ENCODE results near the gene LNP1.

LNP1 gene

DNA sequence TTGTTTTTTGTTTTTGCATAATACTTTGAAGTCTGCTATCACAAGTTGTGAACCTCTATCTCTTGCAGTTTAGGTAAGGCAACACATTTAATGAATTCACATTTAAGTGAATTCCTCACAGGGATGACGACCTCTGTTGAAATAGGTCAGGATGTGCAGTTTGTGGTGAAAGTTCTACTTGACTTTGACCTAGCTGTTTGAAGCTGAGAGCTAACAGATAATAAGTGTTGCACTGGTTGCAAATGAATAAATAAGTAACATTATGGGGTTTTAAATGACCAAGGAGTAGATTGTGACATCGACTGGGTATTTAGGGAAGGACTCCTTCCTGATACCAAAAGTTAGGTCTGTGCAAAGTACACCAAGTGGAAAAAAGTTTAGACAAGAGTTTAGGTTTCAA lies 42.9 kb upstream of the LNP1 start:
- no peaks in the 10 kb centered on the region for H3K27me3 ChIP-seq (ENCODE audit: insufficient read depth, low read depth)
- H3K27ac ChIP-seq: no peak overlapping the region
- H2AFZ ChIP-seq (ENCODE audit: low read depth): no peak overlapping the region
- H4K20me1 ChIP-seq (ENCODE audit: insufficient read depth): no peaks in the 10 kb centered on the region
- H3K4me3 ChIP-seq (IDR thresholded peaks at IDR 0.05; ENCODE audit: insufficient read depth, low read depth, low read length): no peak overlapping the region
- H3K4me1 ChIP-seq (ENCODE audit: low read depth, poor library complexity, severe bottlenecking): peaks cover 6% of the 10 kb centered on the region
- no peak overlapping the region for H3K9ac ChIP-seq
- H3K36me3 ChIP-seq (ENCODE audit: insufficient read depth): no peaks in the 10 kb centered on the region
- H3K4me2 ChIP-seq: no peak overlapping the region
- TF ChIP-seq, protein P1, sequence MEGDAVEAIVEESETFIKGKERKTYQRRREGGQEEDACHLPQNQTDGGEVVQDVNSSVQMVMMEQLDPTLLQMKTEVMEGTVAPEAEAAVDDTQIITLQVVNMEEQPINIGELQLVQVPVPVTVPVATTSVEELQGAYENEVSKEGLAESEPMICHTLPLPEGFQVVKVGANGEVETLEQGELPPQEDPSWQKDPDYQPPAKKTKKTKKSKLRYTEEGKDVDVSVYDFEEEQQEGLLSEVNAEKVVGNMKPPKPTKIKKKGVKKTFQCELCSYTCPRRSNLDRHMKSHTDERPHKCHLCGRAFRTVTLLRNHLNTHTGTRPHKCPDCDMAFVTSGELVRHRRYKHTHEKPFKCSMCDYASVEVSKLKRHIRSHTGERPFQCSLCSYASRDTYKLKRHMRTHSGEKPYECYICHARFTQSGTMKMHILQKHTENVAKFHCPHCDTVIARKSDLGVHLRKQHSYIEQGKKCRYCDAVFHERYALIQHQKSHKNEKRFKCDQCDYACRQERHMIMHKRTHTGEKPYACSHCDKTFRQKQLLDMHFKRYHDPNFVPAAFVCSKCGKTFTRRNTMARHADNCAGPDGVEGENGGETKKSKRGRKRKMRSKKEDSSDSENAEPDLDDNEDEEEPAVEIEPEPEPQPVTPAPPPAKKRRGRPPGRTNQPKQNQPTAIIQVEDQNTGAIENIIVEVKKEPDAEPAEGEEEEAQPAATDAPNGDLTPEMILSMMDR (conservative IDR thresholded peaks at IDR 0.05; ENCODE audit: low read depth, low read length): no peak
- H3K79me2 ChIP-seq (ENCODE audit: insufficient read depth, low read depth): no peaks in the 10 kb centered on the region

DNA sequence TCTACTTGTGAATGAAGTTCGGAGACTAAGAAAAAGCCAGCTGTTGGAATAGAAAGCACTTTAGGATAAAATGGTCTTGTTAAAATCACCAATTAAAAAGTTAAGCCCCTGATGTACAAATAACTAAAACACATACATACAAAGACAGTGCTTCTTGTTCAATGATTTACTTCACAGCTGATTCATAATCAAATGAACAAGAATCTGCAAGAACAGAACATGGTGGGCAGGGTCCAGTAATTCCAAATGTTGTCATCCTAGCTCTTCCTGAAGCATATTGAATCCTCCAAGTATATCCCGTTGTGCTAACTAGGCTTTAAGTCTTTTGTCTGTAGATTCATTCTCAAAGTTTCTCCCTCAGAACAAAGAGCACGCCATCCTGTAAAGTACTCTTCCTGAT lies 42.3 kb upstream of the LNP1 start:
- Histone ChIP-seq H3K9ac (no peak overlapping the region), H3K79me2 (ENCODE audit: insufficient read depth, low read depth) (no peaks in the 10 kb centered on the region), H4K20me1 (ENCODE audit: insufficient read depth) (no peaks in the 10 kb centered on the region), H3K4me3 (IDR thresholded peaks at IDR 0.05; ENCODE audit: insufficient read depth, low read depth, low read length) (no peak overlapping the region), H2AFZ (ENCODE audit: low read depth) (no peak overlapping the region), H3K4me2 (no peak overlapping the region), H3K4me1 (ENCODE audit: low read depth, poor library complexity, severe bottlenecking) (peaks cover 6% of the 10 kb centered on the region), H3K27ac (no peak overlapping the region), H3K36me3 (ENCODE audit: insufficient read depth) (no peaks in the 10 kb centered on the region), H3K27me3 (ENCODE audit: insufficient read depth, low read depth) (no peaks in the 10 kb centered on the region)
- TF ChIP-seq, protein P1 (conservative IDR thresholded peaks at IDR 0.05; ENCODE audit: low read depth, low read length): no peak

DNA sequence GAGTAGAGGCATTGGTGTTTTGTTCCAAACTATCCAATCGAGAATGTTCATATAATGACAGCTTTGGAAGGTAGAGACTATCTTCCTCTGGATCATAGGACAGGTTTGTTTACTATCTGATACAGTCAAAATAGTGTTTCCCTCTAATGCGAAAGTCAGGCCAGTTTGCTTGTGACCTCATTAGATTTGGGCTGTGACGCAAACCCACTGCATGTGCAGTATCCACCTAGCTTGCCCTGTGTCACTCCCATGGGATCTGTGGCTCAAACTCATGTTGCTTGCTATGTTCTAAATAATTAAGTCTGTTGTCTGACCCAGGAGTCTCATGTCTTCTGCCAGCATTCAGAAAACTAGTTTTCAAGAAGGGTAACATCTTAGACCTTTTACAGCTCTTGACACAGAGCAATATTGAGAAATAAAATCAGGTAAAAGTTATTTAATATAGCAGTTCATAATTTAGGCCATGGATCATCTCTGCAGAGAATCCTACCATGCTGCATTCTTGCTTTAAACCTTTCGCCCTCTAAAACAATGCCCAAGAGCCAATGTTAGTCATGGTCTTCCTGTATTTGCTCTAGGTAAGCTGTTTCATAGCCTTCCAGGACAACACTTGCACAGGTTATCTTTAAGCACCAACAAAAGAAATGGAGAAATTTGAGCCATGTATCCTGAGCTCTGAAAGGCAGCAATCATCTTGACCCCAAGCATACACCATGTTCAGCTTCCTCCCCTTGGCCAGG lies 40.4 kb upstream of the LNP1 start:
- Histone ChIP-seq H3K9ac (no peak overlapping the region), H3K27ac (no peak overlapping the region), H3K4me1 (ENCODE audit: low read depth, poor library complexity, severe bottlenecking) (no peaks in the 10 kb centered on the region), H2AFZ (ENCODE audit: low read depth) (no peak overlapping the region), H3K4me2 (no peak overlapping the region), H3K36me3 (ENCODE audit: insufficient read depth) (no peaks in the 10 kb centered on the region), H3K27me3 (ENCODE audit: insufficient read depth, low read depth) (no peaks in the 10 kb centered on the region), H3K4me3 (IDR thresholded peaks at IDR 0.05; ENCODE audit: insufficient read depth, low read depth, low read length) (no peak overlapping the region), H4K20me1 (ENCODE audit: insufficient read depth) (no peaks in the 10 kb centered on the region), H3K79me2 (ENCODE audit: insufficient read depth, low read depth) (no peaks in the 10 kb centered on the region)
- TF ChIP-seq, protein P1 (conservative IDR thresholded peaks at IDR 0.05; ENCODE audit: low read depth, low read length): no peak

DNA sequence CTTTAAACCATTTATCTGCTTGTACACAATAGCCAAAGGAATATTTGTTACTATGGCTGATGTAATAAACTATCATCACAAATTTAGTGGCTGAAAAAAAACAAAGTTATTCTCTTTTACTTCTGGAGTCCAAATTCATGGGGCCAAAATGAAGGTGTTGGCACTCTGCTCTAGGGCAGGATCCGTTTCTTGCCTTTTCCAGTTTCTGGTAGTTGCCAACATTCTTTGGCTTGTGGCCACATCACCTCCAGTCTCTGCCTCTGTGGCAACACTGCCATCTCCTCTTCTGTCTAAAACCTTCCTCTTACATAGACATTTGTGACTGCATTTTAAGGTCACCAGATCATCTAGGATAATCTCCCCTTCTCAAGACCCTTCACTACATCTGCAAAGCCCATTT lies 39.4 kb upstream of the LNP1 start:
- Histone ChIP-seq H3K4me1 (ENCODE audit: low read depth, poor library complexity, severe bottlenecking) (no peaks in the 10 kb centered on the region), H3K36me3 (ENCODE audit: insufficient read depth) (no peaks in the 10 kb centered on the region), H4K20me1 (ENCODE audit: insufficient read depth) (no peaks in the 10 kb centered on the region), H3K4me2 (no peak overlapping the region), H2AFZ (ENCODE audit: low read depth) (no peak overlapping the region), H3K79me2 (ENCODE audit: insufficient read depth, low read depth) (no peaks in the 10 kb centered on the region), H3K9ac (no peak overlapping the region), H3K27ac (no peak overlapping the region), H3K4me3 (IDR thresholded peaks at IDR 0.05; ENCODE audit: insufficient read depth, low read depth, low read length) (no peak overlapping the region), H3K27me3 (ENCODE audit: insufficient read depth, low read depth) (no peaks in the 10 kb centered on the region)
- TF ChIP-seq, protein P1 (conservative IDR thresholded peaks at IDR 0.05; ENCODE audit: low read depth, low read length): no peak
